Neutrophil (primary cell): ENCODE measurements around the gene ZNF397.
A peak's percentile ranks its signal among the peaks of the same experiment; 100 is the strongest.

Experiments used
- H3K27ac ChIP-seq: fragments of 200-600 bp; sonication (generic); 2 replicates; pipeline ENCODE4 v1.5.1; 2016; ENCODE audit warnings: mild to moderate bottlenecking, moderate library complexity
- H3K27me3 ChIP-seq: fragments of 200-600 bp; sonication (generic); 2 replicates; pipeline ENCODE4 v1.6.0; 2016; ENCODE audit warnings: mild to moderate bottlenecking
- H3K36me3 ChIP-seq: fragments of 200-600 bp; sonication (generic); 2 replicates; pipeline ENCODE4 v1.5.1; 2017
- H3K4me1 ChIP-seq, 2 experiments: fragments of 200-600 bp in 1 of 2; sonication (generic) in 1 of 2; 1 replicate in 1 of 2; 2 replicates in 1 of 2; pipeline versions ENCODE4 v1.5.1 to v1.6.1; 2013 to 2016; ENCODE audit warnings: low read depth in 1 of 2, low read length in 1 of 2, mild to moderate bottlenecking in 1 of 2, moderate library complexity in 1 of 2; ENCODE audit not compliant: control insufficient read depth in 1 of 2, insufficient read depth in 1 of 2
- H3K4me3 ChIP-seq, 2 experiments: fragments of 200-600 bp in 1 of 2; sonication (generic) in 1 of 2; 1 replicate in 1 of 2; 2 replicates in 1 of 2; pipeline ENCODE4 v1.5.1; 2013 to 2016; ENCODE audit warnings: low read depth in 1 of 2, low read length in 1 of 2, mild to moderate bottlenecking in 1 of 2, moderate library complexity in 1 of 2
- H3K9me3 ChIP-seq: fragments of 200-600 bp; sonication (generic); 2 replicates; pipeline ENCODE4 v1.5.1; 2016
- TF ChIP-seq, protein P1 (sequence below): fragments of 200-600 bp; sonication (generic); IDR thresholded peaks from 2 replicates; pipeline ENCODE4 v1.5.1; 2016; ENCODE audit warnings: antibody characterized with exemption

Gene ZNF397

GRCh38 chr18:35283923-35284794, 43.3 kb downstream of the ZNF397 start:
- Histone ChIP-seq H3K4me3 (no peak overlapping the region), H3K27ac (no peak overlapping the region), H3K36me3 (no peaks in the 10 kb centered on the region), H3K9me3 (no peaks in the 10 kb centered on the region), H3K27me3 (no peaks in the 10 kb centered on the region), H3K4me1 (peaks cover under 1 to 3% of the 10 kb centered on the region in 2 experiments)
- TF ChIP-seq, protein P1, sequence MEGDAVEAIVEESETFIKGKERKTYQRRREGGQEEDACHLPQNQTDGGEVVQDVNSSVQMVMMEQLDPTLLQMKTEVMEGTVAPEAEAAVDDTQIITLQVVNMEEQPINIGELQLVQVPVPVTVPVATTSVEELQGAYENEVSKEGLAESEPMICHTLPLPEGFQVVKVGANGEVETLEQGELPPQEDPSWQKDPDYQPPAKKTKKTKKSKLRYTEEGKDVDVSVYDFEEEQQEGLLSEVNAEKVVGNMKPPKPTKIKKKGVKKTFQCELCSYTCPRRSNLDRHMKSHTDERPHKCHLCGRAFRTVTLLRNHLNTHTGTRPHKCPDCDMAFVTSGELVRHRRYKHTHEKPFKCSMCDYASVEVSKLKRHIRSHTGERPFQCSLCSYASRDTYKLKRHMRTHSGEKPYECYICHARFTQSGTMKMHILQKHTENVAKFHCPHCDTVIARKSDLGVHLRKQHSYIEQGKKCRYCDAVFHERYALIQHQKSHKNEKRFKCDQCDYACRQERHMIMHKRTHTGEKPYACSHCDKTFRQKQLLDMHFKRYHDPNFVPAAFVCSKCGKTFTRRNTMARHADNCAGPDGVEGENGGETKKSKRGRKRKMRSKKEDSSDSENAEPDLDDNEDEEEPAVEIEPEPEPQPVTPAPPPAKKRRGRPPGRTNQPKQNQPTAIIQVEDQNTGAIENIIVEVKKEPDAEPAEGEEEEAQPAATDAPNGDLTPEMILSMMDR, result no peak

DNA sequence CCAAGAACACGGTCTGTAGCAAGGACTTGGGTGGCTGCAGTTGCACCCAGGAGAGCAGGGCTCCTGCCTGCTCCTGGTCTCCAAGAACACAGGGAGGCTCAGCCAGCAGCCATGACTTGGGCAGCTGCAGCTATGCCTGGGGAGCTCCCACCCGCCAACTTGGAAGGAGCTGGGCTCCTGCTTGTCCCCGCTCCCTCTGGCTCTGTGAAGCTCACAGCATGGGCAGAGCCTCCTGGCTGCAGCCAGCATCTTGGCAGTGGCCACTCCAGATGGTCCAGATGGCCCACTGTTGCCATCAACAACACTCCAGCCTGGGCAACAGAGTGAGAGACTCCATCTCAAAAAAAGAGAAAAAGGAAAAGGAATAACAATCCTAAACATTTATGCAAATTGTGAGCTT, 44.0 kb downstream of the ZNF397 start:
- Histone ChIP-seq H3K36me3 (no peaks in the 10 kb centered on the region), H3K27me3 (no peaks in the 10 kb centered on the region), H3K4me1 (peaks cover 7 to 10% of the 10 kb centered on the region in 2 experiments), H3K4me3 (no peak overlapping the region), H3K9me3 (no peaks in the 10 kb centered on the region), H3K27ac (no peak overlapping the region)
- TF ChIP-seq, protein P1, result no peak

- TF ChIP-seq, protein P1, result no peak
- Histone ChIP-seq H3K4me1 (peaks cover 19 to 22% of the 10 kb centered on the region in 2 experiments), H3K9me3 (no peaks in the 10 kb centered on the region), H3K36me3 (no peaks in the 10 kb centered on the region), H3K27ac (peak overlapping the region; percentile 83), H3K4me3 (peak overlapping the region; percentile 76 to 84), H3K27me3 (no peaks in the 10 kb centered on the region)
These were observed 48.5 kb downstream of the ZNF397 start for GRCh38 chr18:35289293-35289692.

GRCh38 chr18:35289727-35290093, 48.9 kb downstream of the ZNF397 start:
- H3K36me3 ChIP-seq, result no peaks in the 10 kb centered on the region
- no peaks in the 10 kb centered on the region for H3K9me3 ChIP-seq
- peak overlapping the region; percentile 76 to 84 for H3K4me3 ChIP-seq
- peak overlapping the region; percentile 83 for H3K27ac ChIP-seq
- H3K4me1 ChIP-seq, result peaks cover 19 to 22% of the 10 kb centered on the region in 2 experiments
- TF ChIP-seq, protein P1, result no peak
- H3K27me3 ChIP-seq, result no peaks in the 10 kb centered on the region

DNA sequence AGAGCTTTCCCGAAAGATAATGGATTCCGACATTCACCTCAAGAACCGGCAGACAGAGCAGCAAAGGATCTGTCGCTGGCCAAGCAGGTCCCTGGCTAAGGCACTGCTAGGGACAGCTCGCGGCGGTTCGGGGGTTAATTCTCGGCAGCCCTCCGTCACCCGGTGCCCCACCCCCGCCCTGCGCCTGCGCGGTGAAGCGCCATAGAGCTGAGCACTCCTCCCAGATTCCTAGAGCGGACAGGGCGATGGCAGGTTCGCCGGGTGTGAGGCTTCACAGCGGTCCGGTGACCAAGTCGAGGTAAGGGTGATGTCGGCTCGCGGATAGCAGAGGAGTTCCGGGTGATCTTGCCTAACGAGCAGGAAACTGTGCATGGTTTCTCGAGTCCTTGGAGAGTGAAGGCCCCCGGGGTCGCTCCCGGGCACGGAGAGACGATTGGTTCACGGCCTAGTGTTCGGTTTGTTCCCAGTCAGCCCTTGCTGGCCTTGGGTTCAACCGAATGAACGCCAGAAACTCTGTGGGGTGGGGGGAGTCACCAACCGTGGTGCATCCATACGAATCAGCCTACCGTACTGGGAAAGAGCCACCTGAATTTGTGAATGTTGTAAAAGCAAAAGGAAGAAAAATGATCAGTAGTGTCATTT, 49.4 kb downstream of the ZNF397 start, which contains the start of gene ZSCAN30:
ZSCAN30 (minus strand) TSS at position 136 of the 642 bp plus-strand sequence. CDS start 25,877 bp downstream, outside the sequence.
- Histone ChIP-seq H3K4me3 (peak within 1 kb of the TSS; percentile 76 to 84), H3K36me3 (peaks cover 2% of the 10 kb centered on the region), H3K27me3 (no peaks in the 10 kb centered on the region), H3K9me3 (no peaks in the 10 kb centered on the region), H3K4me1 (peaks cover 19 to 22% of the 10 kb centered on the region in 2 experiments), H3K27ac (peak within 1 kb of the TSS; percentile 83)
- TF ChIP-seq, protein P1, result peak; percentile 27
